IPS-11a (cell line): ENCODE measurements around the gene VSTM4.

Experiments used
- H3K4me3 ChIP-seq: one replicate; pipeline ENCODE4 v1.5.1; 2013; ENCODE audit warnings: low read depth, low read length, control low read depth

Gene VSTM4

DNA sequence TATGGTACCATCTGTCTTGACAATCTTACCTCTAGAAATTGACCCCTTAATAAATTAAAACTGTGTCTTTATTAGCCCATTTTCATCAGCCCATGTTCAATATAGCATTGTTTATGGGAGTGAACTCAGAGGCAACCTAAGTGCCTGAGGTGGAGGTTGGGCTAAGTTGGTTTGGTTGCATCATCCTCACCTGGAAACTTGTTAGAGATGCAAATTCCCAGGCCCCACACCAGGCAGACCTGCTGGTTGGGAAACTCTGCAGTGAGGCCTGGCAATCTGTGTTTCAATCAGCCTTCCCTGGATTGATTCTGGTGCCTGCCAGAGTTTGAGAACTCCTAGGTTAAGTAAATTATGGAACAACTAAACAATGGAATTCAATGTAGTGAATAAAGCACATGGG is 27.9 kb upstream of the VSTM4 start:
- no peak overlapping the region for H3K4me3 ChIP-seq

- H3K4me3 ChIP-seq, result no peak overlapping the region
These were observed 26.4 kb upstream of the VSTM4 start for GRCh38 chr10:49141541-49142332.

DNA sequence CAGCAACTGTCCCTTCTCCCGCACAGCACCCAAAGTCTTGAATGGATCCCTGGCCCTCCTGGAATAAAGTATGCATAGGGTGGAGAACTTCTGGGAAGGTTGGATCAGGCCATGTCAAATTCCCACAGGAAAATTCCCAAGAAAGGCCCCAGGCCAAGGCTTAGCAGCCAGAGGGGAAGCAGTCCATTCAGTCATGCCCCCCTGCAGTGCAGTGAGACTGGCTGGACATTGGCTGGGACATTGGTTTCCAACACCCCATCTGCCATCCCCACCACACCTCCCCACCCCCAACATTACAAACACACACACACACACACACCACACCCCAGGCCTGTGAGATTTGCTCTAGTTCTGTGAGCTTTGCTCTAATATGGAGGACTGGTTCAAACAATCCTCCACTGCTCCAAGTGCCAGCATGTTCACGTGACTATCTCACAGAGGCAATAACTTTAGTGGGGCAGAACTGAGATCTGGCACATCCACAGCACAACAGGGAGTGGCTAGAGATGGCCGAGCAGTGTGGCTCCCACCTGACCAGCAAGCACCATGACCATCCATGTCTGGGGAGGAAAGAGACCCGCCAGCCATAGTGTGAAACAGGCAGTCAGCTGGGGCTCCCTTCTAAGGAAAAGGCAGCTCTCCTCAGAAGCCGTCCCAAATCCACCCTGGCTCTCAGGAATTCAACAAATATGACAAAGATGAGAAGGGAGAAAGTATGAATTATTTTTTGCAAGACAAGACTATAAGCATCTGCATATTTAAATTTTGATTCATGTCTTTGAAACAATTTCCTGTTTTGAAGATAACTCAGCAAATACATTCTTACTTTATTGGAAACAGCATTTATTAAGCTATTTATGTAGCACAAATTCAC is 25.2 kb upstream of the VSTM4 start:
- H3K4me3 ChIP-seq, result no peak overlapping the region

- no peak overlapping the region for H3K4me3 ChIP-seq
These were observed 24.5 kb upstream of the VSTM4 start for GRCh38 chr10:49139846-49140195.

- H3K4me3 ChIP-seq, result no peak overlapping the region
These were observed 23.9 kb upstream of the VSTM4 start for GRCh38 chr10:49139028-49139845.

DNA sequence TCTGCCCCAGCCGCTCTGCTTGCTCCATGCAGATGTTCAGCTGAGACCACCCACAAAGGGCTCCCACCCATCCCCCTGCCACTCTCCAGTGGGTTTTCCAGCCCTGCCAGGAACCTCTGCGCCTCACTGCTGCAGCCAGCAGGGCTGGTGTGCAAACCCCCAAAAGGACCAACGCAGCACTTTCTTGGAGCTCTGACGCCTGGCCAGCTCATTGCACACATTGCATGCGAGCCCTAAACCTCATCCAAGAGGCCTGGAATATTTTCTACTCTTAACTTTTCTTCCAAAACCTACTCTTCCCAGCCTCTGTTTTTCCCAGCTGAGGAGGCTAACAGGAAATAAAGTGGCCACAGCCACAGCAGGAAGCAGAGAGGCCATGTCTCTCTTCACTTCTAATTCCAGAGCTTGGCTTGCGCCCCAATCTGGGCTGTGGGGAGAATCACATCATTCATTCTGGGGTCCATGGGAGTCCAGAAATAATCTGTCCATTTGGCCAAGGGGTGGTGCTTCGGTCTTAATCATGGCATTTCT is 23.1 kb upstream of the VSTM4 start:
- H3K4me3 ChIP-seq, result no peak overlapping the region

GRCh38 chr10:49136525-49136924 is 21.2 kb upstream of the VSTM4 start:
- H3K4me3 ChIP-seq, result no peak overlapping the region

DNA sequence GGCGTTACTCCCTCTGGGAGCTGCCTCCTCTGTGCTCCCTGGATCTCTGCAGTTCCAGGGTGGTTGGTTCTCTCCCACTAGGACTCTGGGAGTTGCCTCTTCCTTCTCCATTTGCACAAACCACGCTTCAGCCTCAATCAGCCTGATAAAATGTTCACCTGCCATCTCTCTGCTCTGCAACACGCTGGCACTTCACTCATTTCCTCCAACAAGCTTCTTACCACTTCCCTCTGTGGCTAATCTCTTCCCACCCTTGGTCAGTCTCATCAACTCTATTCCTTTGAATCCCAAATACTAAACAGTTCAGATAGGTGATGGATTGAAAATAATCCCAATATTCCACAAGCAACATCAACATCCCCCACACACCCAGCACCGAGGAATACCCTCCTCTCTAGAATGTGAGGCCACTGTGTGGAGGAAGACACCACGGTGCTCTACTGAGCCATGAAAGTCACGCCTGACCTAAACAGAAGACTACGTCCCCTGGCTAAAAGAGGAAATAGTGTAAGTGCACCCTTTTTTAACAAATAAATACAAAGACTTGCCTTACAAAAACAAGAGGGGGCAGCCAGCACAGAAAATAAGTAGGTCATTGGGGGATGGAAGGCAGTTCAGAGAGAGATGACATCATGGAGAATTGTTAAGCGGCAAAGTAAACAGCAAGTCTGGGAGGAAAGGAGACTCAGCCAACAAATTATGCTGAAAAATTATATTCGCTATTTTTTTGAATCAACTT is 20.4 kb upstream of the VSTM4 start:
- H3K4me3 ChIP-seq, result no peak overlapping the region

GRCh38 chr10:49134327-49134726 is 19.0 kb upstream of the VSTM4 start:
- H3K4me3 ChIP-seq, result no peak overlapping the region

- no peak within 1 kb of the TSS for H3K4me3 ChIP-seq
These were observed 18.5 kb upstream of the VSTM4 start, which contains the start of gene FAM170B for GRCh38 chr10:49133706-49134248. FAM170B (minus strand) TSS chr10:49134021; CDS start chr10:49133918, 103 bp downstream.

DNA sequence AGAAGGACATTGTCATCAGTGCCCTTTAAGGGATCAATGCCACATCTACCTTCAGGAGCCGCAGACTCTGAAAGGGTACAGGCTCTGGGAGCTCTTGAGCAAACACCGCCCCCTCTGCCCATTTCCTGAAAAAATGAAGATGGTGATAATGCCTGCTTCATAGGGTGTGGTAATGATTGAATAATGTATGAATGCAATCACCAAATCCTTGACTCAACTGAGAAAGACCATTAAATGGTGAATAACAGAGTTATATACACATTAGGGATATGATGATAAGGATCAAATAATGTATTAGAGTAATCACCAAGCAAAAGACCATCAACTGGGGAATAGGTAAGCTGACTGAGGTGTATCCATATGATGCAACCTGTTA is 17.0 kb upstream of the VSTM4 start:
- H3K4me3 ChIP-seq, result no peak overlapping the region

GRCh38 chr10:49131507-49132361 is 16.4 kb upstream of the VSTM4 start:
- no peak overlapping the region for H3K4me3 ChIP-seq

- no peak overlapping the region for H3K4me3 ChIP-seq
These were observed 14.1 kb upstream of the VSTM4 start for GRCh38 chr10:49129376-49129775.

DNA sequence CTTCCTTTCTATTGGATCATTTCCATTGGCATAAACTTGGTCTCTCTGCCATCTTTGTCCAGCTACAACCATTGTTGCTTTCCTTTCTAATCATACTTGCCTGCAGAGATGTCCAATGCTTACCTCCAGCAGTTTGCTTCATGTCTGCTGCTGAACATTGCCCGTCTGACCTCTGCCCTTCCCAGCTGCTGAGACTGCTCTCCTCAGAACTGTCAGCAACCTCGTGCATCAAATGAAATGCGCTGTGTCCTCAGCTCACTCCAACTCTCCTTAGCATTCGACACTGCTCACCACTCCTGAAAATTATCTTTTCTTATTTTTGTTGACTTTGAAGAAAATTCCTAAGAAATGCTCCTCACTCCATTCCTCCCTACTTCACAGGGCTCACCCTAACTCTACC is 13.5 kb upstream of the VSTM4 start:
- no peak overlapping the region for H3K4me3 ChIP-seq

- no peak overlapping the region for H3K4me3 ChIP-seq
These were observed 8.9 kb upstream of the VSTM4 start for GRCh38 chr10:49123981-49124950.

DNA sequence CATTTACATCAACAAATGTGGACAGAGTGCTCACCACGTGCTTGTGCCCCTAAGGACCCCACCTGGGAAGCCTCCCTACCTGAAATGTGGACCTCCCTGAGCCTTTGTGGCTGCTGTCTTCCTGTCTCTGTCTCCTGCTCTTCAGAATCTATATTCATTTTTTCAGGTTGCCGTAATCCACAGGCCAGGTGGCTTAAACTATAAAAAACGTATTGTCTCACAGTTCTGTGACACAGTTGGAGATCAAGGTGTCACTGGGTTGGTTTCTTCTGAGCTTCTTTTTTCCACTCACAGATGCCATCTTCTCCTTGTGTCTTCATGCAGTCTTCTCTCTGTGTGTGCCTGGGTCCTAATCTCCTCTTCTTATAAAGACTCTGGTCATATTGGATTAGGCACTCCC is 5.6 kb upstream of the VSTM4 start:
- H3K4me3 ChIP-seq, result no peak overlapping the region

- no peak overlapping the region for H3K4me3 ChIP-seq
These were observed 4.4 kb upstream of the VSTM4 start for GRCh38 chr10:49119746-49120145.
